ENCODE results near the gene OR2A2. TPM values are rescaled to one million over a fixed set of nuclear protein-coding genes. Genes with fewer than 3 reads are reported as not detected.

Gene OR2A2
- polyA plus RNA-seq, 2 of the 4 experiments (the other 2 are of a cell fraction), result not detected

DNA sequence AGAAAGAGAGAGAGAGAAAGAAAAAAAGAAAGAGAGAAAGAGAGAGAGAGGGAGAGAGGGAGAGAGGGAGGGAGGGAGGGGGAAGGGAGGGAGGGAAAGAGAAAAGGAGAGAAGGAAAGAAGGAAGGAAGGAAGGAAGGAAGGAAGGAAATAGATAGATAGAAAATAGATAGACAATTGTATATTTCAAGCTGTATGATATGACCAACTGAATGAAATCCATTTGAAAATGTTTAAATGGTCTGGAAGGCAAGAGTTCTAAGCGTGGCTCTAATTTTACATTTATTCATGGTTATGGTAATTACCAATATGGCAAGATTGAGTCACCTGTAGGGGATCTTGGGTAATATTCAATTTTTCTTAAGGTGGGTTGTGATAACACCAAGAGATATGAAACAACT, 49.5 kb downstream of the OR2A2 start:
- no peak for ATAC-seq
- CTCF ChIA-PET, result no interaction called here
- Histone ChIP-seq H3K4me2 (no peak overlapping the region), H3K4me3 (no peak overlapping the region), H3K4me1 (no peaks in the 10 kb centered on the region), H3K27ac (no peak overlapping the region), H3K9me3 (no peaks in the 10 kb centered on the region)
- POLR2A ChIA-PET, result no interaction called here
- DNase-seq (ENCODE audit: low read depth in 1 of 2, low spot score in 1 of 2), result no peak
- FAIRE-seq, result no peak
- TF ChIP-seq, protein P1, sequence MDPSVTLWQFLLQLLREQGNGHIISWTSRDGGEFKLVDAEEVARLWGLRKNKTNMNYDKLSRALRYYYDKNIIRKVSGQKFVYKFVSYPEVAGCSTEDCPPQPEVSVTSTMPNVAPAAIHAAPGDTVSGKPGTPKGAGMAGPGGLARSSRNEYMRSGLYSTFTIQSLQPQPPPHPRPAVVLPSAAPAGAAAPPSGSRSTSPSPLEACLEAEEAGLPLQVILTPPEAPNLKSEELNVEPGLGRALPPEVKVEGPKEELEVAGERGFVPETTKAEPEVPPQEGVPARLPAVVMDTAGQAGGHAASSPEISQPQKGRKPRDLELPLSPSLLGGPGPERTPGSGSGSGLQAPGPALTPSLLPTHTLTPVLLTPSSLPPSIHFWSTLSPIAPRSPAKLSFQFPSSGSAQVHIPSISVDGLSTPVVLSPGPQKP (IDR thresholded peaks at IDR 0.05; ENCODE audit: low read depth, low read length), result no peak
- no peak for TF ChIP-seq ZNF302 (CRISPR knock-in tag; IDR thresholded peaks at IDR 0.05)
- TF ChIP-seq ESRRA (IDR thresholded peaks at IDR 0.05; ENCODE audit: borderline replicate concordance, low read length), result no peak
- no peak for TF ChIP-seq RNF2 (IDR thresholded peaks at IDR 0.05; ENCODE audit: borderline replicate concordance, low read depth)
- no peak for TF ChIP-seq RFX5 (IDR thresholded peaks at IDR 0.05)
- TF ChIP-seq HOXB13 (CRISPR knock-in tag; IDR thresholded peaks at IDR 0.05; ENCODE audit: low read depth), result no peak
- no peak for TF ChIP-seq RCOR1 (IDR thresholded peaks at IDR 0.05; ENCODE audit: low read depth, low read length)
- TF ChIP-seq, protein P2, sequence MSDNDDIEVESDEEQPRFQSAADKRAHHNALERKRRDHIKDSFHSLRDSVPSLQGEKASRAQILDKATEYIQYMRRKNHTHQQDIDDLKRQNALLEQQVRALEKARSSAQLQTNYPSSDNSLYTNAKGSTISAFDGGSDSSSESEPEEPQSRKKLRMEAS (IDR thresholded peaks at IDR 0.05), result no peak
- no peak for TF ChIP-seq SREBF2 (IDR thresholded peaks at IDR 0.05)
- no peak for TF ChIP-seq GATA3 (IDR thresholded peaks at IDR 0.05; ENCODE audit: borderline replicate concordance)
- no peak for TF ChIP-seq EHMT2 (IDR thresholded peaks at IDR 0.05; ENCODE audit: low read depth)
- TF ChIP-seq FOXS1 (CRISPR knock-in tag; IDR thresholded peaks at IDR 0.05), result no peak
- TF ChIP-seq RARB (CRISPR knock-in tag; IDR thresholded peaks at IDR 0.05), result no peak
- WGBS (ENCODE audit: missing lambda C conversion rate), result 8% methylated on average over 1 of the region's 1 CpG

Small RNA genes within 50 kb of the gene (small RNA-seq; reads per million reads assigned to genes)
- 0 reads per million in 6 experiments for gene OR2A41P

Other genes with a start within 250 kb of the OR2A2 start
- gene TCAF1, start 207.4 kb upstream of the OR2A2 start, polyA plus RNA-seq (2011; rRNA removed), result 32.7 and 33.5 TPM in 2 replicates
- 25.8 to 27.9 TPM (median 26.4 TPM) in 3 replicates for gene TCAF1, start 207.4 kb upstream of the OR2A2 start, polyA plus RNA-seq (2017; fragmentation: RNase III; extraction: RNeasy Plus Mini Kit Qiagen cat#74134 plus additional on column Dnase treatment)
- gene OR2F2, start 174.3 kb upstream of the OR2A2 start, polyA plus RNA-seq (2011; rRNA removed), result not detected in 2 replicates
- not detected in 3 replicates for gene OR2F2, start 174.3 kb upstream of the OR2A2 start, polyA plus RNA-seq (2017; fragmentation: RNase III; extraction: RNeasy Plus Mini Kit Qiagen cat#74134 plus additional on column Dnase treatment)
- not detected in 2 replicates for gene OR2F1, start 154.7 kb upstream of the OR2A2 start, polyA plus RNA-seq (2011; rRNA removed)
- gene OR2F1, start 154.7 kb upstream of the OR2A2 start, polyA plus RNA-seq (2017; fragmentation: RNase III; extraction: RNeasy Plus Mini Kit Qiagen cat#74134 plus additional on column Dnase treatment), result not detected in 3 replicates
- not detected in 2 replicates for gene OR6B1, start 109.3 kb upstream of the OR2A2 start, polyA plus RNA-seq (2011; rRNA removed)
- gene OR6B1, start 109.3 kb upstream of the OR2A2 start, polyA plus RNA-seq (2017; fragmentation: RNase III; extraction: RNeasy Plus Mini Kit Qiagen cat#74134 plus additional on column Dnase treatment), result not detected in 3 replicates
- gene OR2A5, start 60.6 kb upstream of the OR2A2 start, polyA plus RNA-seq (2011; rRNA removed), result not detected in 2 replicates
- not detected in 3 replicates for gene OR2A5, start 60.6 kb upstream of the OR2A2 start, polyA plus RNA-seq (2017; fragmentation: RNase III; extraction: RNeasy Plus Mini Kit Qiagen cat#74134 plus additional on column Dnase treatment)
- not detected in 2 replicates for gene OR2A25, start 39.8 kb upstream of the OR2A2 start, polyA plus RNA-seq (2011; rRNA removed)
- not detected in 3 replicates for gene OR2A25, start 39.8 kb upstream of the OR2A2 start, polyA plus RNA-seq (2017; fragmentation: RNase III; extraction: RNeasy Plus Mini Kit Qiagen cat#74134 plus additional on column Dnase treatment)
- not detected in 2 replicates for gene OR2A12, start 23.3 kb upstream of the OR2A2 start, polyA plus RNA-seq (2011; rRNA removed)
- gene OR2A12, start 23.3 kb upstream of the OR2A2 start, polyA plus RNA-seq (2017; fragmentation: RNase III; extraction: RNeasy Plus Mini Kit Qiagen cat#74134 plus additional on column Dnase treatment), result not detected in 3 replicates
- not detected in 2 replicates for gene OR2A14, start 13.6 kb downstream of the OR2A2 start, polyA plus RNA-seq (2011; rRNA removed)
- not detected in 3 replicates for gene OR2A14, start 13.6 kb downstream of the OR2A2 start, polyA plus RNA-seq (2017; fragmentation: RNase III; extraction: RNeasy Plus Mini Kit Qiagen cat#74134 plus additional on column Dnase treatment)
- 0.08 and 0.22 TPM in 2 replicates for gene CTAGE4, start 73.9 kb downstream of the OR2A2 start, polyA plus RNA-seq (2011; rRNA removed)
- gene CTAGE4, start 73.9 kb downstream of the OR2A2 start, polyA plus RNA-seq (2017; fragmentation: RNase III; extraction: RNeasy Plus Mini Kit Qiagen cat#74134 plus additional on column Dnase treatment), result not detected in 3 replicates
- gene ARHGEF35, start 86.2 kb downstream of the OR2A2 start, polyA plus RNA-seq (2011; rRNA removed), result 0.54 and 0.94 TPM in 2 replicates
- gene ARHGEF35, start 86.2 kb downstream of the OR2A2 start, polyA plus RNA-seq (2017; fragmentation: RNase III; extraction: RNeasy Plus Mini Kit Qiagen cat#74134 plus additional on column Dnase treatment), result 0.71 to 1.3 TPM (median 1.2 TPM) in 3 replicates
- not detected in 2 replicates for gene OR2A42, start 130.0 kb downstream of the OR2A2 start, polyA plus RNA-seq (2011; rRNA removed)
- gene OR2A42, start 130.0 kb downstream of the OR2A2 start, polyA plus RNA-seq (2017; fragmentation: RNase III; extraction: RNeasy Plus Mini Kit Qiagen cat#74134 plus additional on column Dnase treatment), result not detected in 3 replicates
- gene OR2A7, start 155.2 kb downstream of the OR2A2 start, polyA plus RNA-seq (2011; rRNA removed), result not detected in 2 replicates
- not detected in 3 replicates for gene OR2A7, start 155.2 kb downstream of the OR2A2 start, polyA plus RNA-seq (2017; fragmentation: RNase III; extraction: RNeasy Plus Mini Kit Qiagen cat#74134 plus additional on column Dnase treatment)
- gene CTAGE8, start 159.7 kb downstream of the OR2A2 start, polyA plus RNA-seq (2011; rRNA removed), result 0.06 TPM in 1 of 2 replicates, not detected in the other
- gene CTAGE8, start 159.7 kb downstream of the OR2A2 start, polyA plus RNA-seq (2017; fragmentation: RNase III; extraction: RNeasy Plus Mini Kit Qiagen cat#74134 plus additional on column Dnase treatment), result not detected in 3 replicates
- gene OR2A1, start 202.8 kb downstream of the OR2A2 start, polyA plus RNA-seq (2011; rRNA removed), result not detected in 2 replicates
- gene OR2A1, start 202.8 kb downstream of the OR2A2 start, polyA plus RNA-seq (2017; fragmentation: RNase III; extraction: RNeasy Plus Mini Kit Qiagen cat#74134 plus additional on column Dnase treatment), result not detected in 3 replicates
- gene ARHGEF5, start 245.8 kb downstream of the OR2A2 start, polyA plus RNA-seq (2011; rRNA removed), result 2.3 and 2.8 TPM in 2 replicates
- 2.1 to 2.6 TPM (median 2.5 TPM) in 3 replicates for gene ARHGEF5, start 245.8 kb downstream of the OR2A2 start, polyA plus RNA-seq (2017; fragmentation: RNase III; extraction: RNeasy Plus Mini Kit Qiagen cat#74134 plus additional on column Dnase treatment)

Measured in A549 (cell line).